Stimulated activated CD4-positive, alpha-beta T cell treated with anti-CD3 and anti-CD28 coated beads, Interleukin-4, amount 100 ng/mL, for 4 hours (primary cell): ENCODE measurements around the gene LBP.
"Not testable (repeated sequence)": the region's sequence is repeated elsewhere in the genome, so short reads cannot be mapped to it uniquely, and the experiment has no call there.

Experiments
- DNase-seq, 2 experiments: peaks; one replicate each; pipeline ENCODE4 v3.0.0-alpha.2; 2020

The LBP gene

GRCh38 chr20:38402816-38403215, 56.5 kb downstream of the LBP start:
- no peak for DNase-seq

- no peak for DNase-seq
These were observed 57.7 kb downstream of the LBP start for GRCh38 chr20:38404016-38404415.

GRCh38 chr20:38405132-38405531, 58.9 kb downstream of the LBP start:
- DNase-seq, result no peak

GRCh38 chr20:38406476-38406875, 60.2 kb downstream of the LBP start:
- no peak for DNase-seq

GRCh38 chr20:38407321-38407720, 61.0 kb downstream of the LBP start:
- DNase-seq, result no peak

GRCh38 chr20:38407822-38408221, 61.5 kb downstream of the LBP start:
- not testable (repeated sequence) for DNase-seq

- no peak for DNase-seq
These were observed 66.7 kb downstream of the LBP start for GRCh38 chr20:38412877-38413577.

GRCh38 chr20:38414769-38415450, 68.6 kb downstream of the LBP start:
- no peak for DNase-seq

- DNase-seq, result no peak
These were observed 72.4 kb downstream of the LBP start for GRCh38 chr20:38418509-38419204.

GRCh38 chr20:38420388-38421085, 74.3 kb downstream of the LBP start:
- no peak for DNase-seq

- DNase-seq, result no peak
These were observed 75.6 kb downstream of the LBP start for GRCh38 chr20:38421915-38422314.

GRCh38 chr20:38423541-38423940, 77.3 kb downstream of the LBP start:
- DNase-seq, result no peak

- no peak for DNase-seq
These were observed 78.1 kb downstream of the LBP start for GRCh38 chr20:38424401-38424800.

GRCh38 chr20:38426006-38426897, 80.0 kb downstream of the LBP start:
- DNase-seq, result peak in 1 of 2 experiments; percentile 32
